Lung microvascular endothelial cell (primary cell): ENCODE data around the gene ZNF316. TPM values are rescaled to one million over a fixed set of nuclear protein-coding genes. Genes with fewer than 3 reads are reported as not detected.

Experiments used
- DNase-seq, 2 donors: peaks; one replicate each; pipeline versions ENCODE4 v3.0.0 to v3.0.0-alpha.2; 2010; ENCODE audit warnings: low read depth in 2 of 2
- total RNA-seq: library from RNA; depleted of rRNA; stranded (reverse); fragments of >200 nt; gene quantifications from 2 replicates; pipeline ENCODE4 v1.2.1, GENCODE V29; 2014

The ZNF316 gene
- total RNA-seq, 1 donor from 2014 or later, result 17.7 TPM

GRCh38 chr7:6680146-6680545, 43.0 kb downstream of the ZNF316 start:
- DNase-seq, result no peak

- no peak for DNase-seq
These were observed 54.0 kb downstream of the ZNF316 start for GRCh38 chr7:6691103-6691502.

- peak; percentile 24 to 41 for DNase-seq
These were observed 54.5 kb downstream of the ZNF316 start for GRCh38 chr7:6691609-6692106.

GRCh38 chr7:6700793-6701192, 63.7 kb downstream of the ZNF316 start:
- no peak for DNase-seq

- DNase-seq, result no peak
These were observed 64.7 kb downstream of the ZNF316 start for GRCh38 chr7:6701860-6702259.

Other genes starting within 250 kb of the ZNF316 start
- 8.9 and 14.2 TPM in 2 replicates for gene DAGLB, start 189.4 kb upstream of the ZNF316 start, total RNA-seq
- 94.6 and 111 TPM in 2 replicates for gene KDELR2, start 153.2 kb upstream of the ZNF316 start, total RNA-seq
- under 0.01 TPM in 2 replicates for gene GRID2IP, start 85.9 kb upstream of the ZNF316 start, total RNA-seq
- gene ZDHHC4, start 59.9 kb upstream of the ZNF316 start, total RNA-seq, result 28.5 and 37.1 TPM in 2 replicates
- 7.0 and 11.1 TPM in 2 replicates for gene INTS15, start 47.3 kb upstream of the ZNF316 start, total RNA-seq
- 1.1 and 4.8 TPM in 2 replicates for gene ZNF853, start 21.7 kb upstream of the ZNF316 start, total RNA-seq
- gene ZNF12, start 69.6 kb downstream of the ZNF316 start, total RNA-seq, result 11.6 and 15.9 TPM in 2 replicates
- gene RSPH10B2, start 116.8 kb downstream of the ZNF316 start, total RNA-seq, result 0.22 and 0.40 TPM in 2 replicates
- gene CCZ1B, start 189.0 kb downstream of the ZNF316 start, total RNA-seq, result 41.2 and 61.1 TPM in 2 replicates